ENCODE results near the gene LRP1B.
"Not testable (repeated sequence)": the region's sequence is repeated elsewhere in the genome, so short reads cannot be mapped to it uniquely, and the experiment has no call there.

LRP1B gene

GRCh38 chr2:140747665-140748064, 1383.2 kb downstream of the LRP1B start:
- DNase-seq = no peak

- no peak for DNase-seq
Measured at GRCh38 chr2:140747090-140747489, 1383.7 kb downstream of the LRP1B start.

- DNase-seq = no peak
Measured at GRCh38 chr2:140744379-140744778, 1386.4 kb downstream of the LRP1B start.

GRCh38 chr2:140737006-140737405, 1393.8 kb downstream of the LRP1B start:
- no peak for DNase-seq

GRCh38 chr2:140734992-140735391, 1395.8 kb downstream of the LRP1B start:
- peak; percentile 87 for DNase-seq

- DNase-seq = no peak
Measured at GRCh38 chr2:140718999-140719398, 1411.8 kb downstream of the LRP1B start.

- DNase-seq = no peak
Measured at GRCh38 chr2:140717481-140717880, 1413.3 kb downstream of the LRP1B start.

GRCh38 chr2:140714586-140714985, 1416.2 kb downstream of the LRP1B start:
- no peak for DNase-seq

- no peak for DNase-seq
Measured at GRCh38 chr2:140711867-140712266, 1418.9 kb downstream of the LRP1B start.

GRCh38 chr2:140701726-140702125, 1429.1 kb downstream of the LRP1B start:
- DNase-seq = no peak

- DNase-seq = no peak
Measured at GRCh38 chr2:140698636-140699035, 1432.2 kb downstream of the LRP1B start.

GRCh38 chr2:140696449-140696848, 1434.4 kb downstream of the LRP1B start:
- DNase-seq = no peak

- no peak for DNase-seq
Measured at GRCh38 chr2:140695155-140695554, 1435.7 kb downstream of the LRP1B start.

GRCh38 chr2:140687825-140688224, 1443.0 kb downstream of the LRP1B start:
- DNase-seq = no peak

GRCh38 chr2:140683658-140684057, 1447.2 kb downstream of the LRP1B start:
- no peak for DNase-seq

- DNase-seq = no peak
Measured at GRCh38 chr2:140680862-140681261, 1450.0 kb downstream of the LRP1B start.

- no peak for DNase-seq
Measured at GRCh38 chr2:140679752-140680151, 1451.1 kb downstream of the LRP1B start.

GRCh38 chr2:140669911-140670310, 1460.9 kb downstream of the LRP1B start:
- no peak for DNase-seq

GRCh38 chr2:140667203-140667602, 1463.6 kb downstream of the LRP1B start:
- no peak for DNase-seq

- DNase-seq = no peak
Measured at GRCh38 chr2:140662504-140662903, 1468.3 kb downstream of the LRP1B start.

- DNase-seq = peak; percentile 22
Measured at GRCh38 chr2:140658760-140659692, 1471.8 kb downstream of the LRP1B start.

GRCh38 chr2:140657657-140658056, 1473.2 kb downstream of the LRP1B start:
- no peak for DNase-seq

- DNase-seq = peak; percentile 53
Measured at GRCh38 chr2:140654565-140654964, 1476.3 kb downstream of the LRP1B start.

GRCh38 chr2:140650825-140651224, 1480.0 kb downstream of the LRP1B start:
- no peak for DNase-seq

GRCh38 chr2:140650134-140650533, 1480.7 kb downstream of the LRP1B start:
- not testable (repeated sequence) for DNase-seq
